Right cardiac atrium (tissue), 5 donors: ENCODE data around the gene IGSF3. TPM values are rescaled to one million over a fixed set of nuclear protein-coding genes. Genes with fewer than 3 reads are reported as not detected.

Experiments
- ATAC-seq, 2 donors: fragments of 200-7000 bp; cut with Tn5 transposase; one replicate each; pipeline versions ENCODE4 v1.8.0 to v1.9.1; 2020; ENCODE audit warnings: moderate library complexity in 2 of 2, mild to moderate bottlenecking in 1 of 2
- DNase-seq, 3 donors: peaks; one replicate each; pipeline ENCODE4 v3.0.0-alpha.2; 2020
- H3K27ac ChIP-seq: one replicate; pipeline ENCODE4 v1.5.1; 2013; ENCODE audit warnings: mild to moderate bottlenecking, low read length, control low read depth, moderate library complexity
- H3K27me3 ChIP-seq: one replicate; pipeline ENCODE4 v1.6.1; 2013; ENCODE audit not compliant: control insufficient read depth, insufficient read depth
- H3K4me1 ChIP-seq: one replicate; pipeline ENCODE4 v1.6.1; 2013; ENCODE audit warnings: low read length; ENCODE audit not compliant: control insufficient read depth, insufficient read depth
- H3K4me3 ChIP-seq: one replicate; pipeline ENCODE4 v1.5.1; 2013; ENCODE audit warnings: low read length, control low read depth
- H3K9me3 ChIP-seq: one replicate; pipeline ENCODE4 v1.6.1; 2013; ENCODE audit warnings: low read length; ENCODE audit not compliant: control insufficient read depth
- WGBS: extraction: QIAGEN DNeasy Blood & Tissue Kit; methylation state at CpG from one replicate; pipeline ENCODE4 v1.1.7; 2013; 5-methylcytosine and 5-hydroxymethylcytosine counted together
- intact Hi-C, 4 donors: fragments of 100-400 bp; cut with DNase I; formaldehyde crosslinking; loops; one replicate each; pipeline versions ENCODE4 v1.11.0 to v1.14.0; 2022 to 2023
- polyA plus RNA-seq: library from polyadenylated mRNA; stranded (reverse); fragments of 200-250 nt; gene quantifications from one replicate; pipeline ENCODE4 v1.2.3, GENCODE V29; 2013
- total RNA-seq, 4 donors: library from RNA; stranded (reverse); fragmentation: NEBNext Ultra II Directional; extraction: Animal tissue kit (Norgen Biotek cat#: 25700); gene quantifications; one replicate each; pipeline ENCODE4 v1.2.1, GENCODE V29; 2021
- donor health status: healthy with polysubstance abuse.
- donor health status: DM: no; HTN: yes; CAD: no.
- donor health status: DM: no; HTN: no; CAD: no.
- donor health status: DM: no; HTN: yes; CAD: no; lungs with severe emphysema.
- donor health status: DM: yes; HTN: yes; CAD: no.

Gene IGSF3
- total and polyA plus RNA-seq, 5 donors, result 5.0 to 15.5 (median 13.0) TPM

- intact Hi-C loops, result loop anchor here in 2 of 4 donors (10.0 kb wide), 1 partner anchor 100 kb away; the partner anchor contains the start of gene CD58 (in 2 of the 2)
- H3K9me3 ChIP-seq, result no peaks in the 10 kb centered on the region
- ATAC-seq (no peak), DNase-seq (no peak)
- no peaks in the 10 kb centered on the region for H3K4me1 ChIP-seq
- no peak overlapping the region for H3K4me3 ChIP-seq
- 65% methylated on average over 2 of the region's 2 CpGs for whole genome bisulfite sequencing
- H3K27ac ChIP-seq, result no peak overlapping the region
- H3K27me3 ChIP-seq, result no peaks in the 10 kb centered on the region
Measured at GRCh38 chr1:116674751-116675150, 7.2 kb upstream of the IGSF3 start.

DNA sequence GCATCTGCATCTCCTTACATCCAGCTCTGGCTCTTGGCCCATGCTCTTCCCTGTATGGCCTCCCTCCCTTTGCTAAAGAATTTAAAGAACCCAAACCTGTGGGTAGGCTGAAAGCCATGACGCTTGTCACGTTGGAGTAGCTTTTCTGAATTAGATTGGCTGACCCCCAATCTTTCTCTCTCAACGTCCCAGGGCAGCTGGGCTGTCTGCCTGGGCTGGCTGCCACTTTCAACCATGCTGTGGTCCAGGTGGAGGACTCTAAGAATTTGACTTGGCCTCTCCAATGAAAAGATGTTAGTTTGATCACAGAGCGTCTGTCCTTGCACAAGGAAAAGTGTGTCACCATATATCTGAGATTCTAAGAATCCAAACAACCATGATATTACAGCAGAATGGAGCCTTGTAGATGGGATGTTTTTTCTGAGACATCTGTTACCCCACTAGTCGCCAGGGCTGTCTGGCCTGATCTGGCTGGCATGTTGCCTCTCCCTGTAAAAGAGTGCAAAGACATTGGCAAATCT, 6.5 kb upstream of the IGSF3 start:
- 41% methylated on average over 5 of the region's 5 CpGs for WGBS
- Histone ChIP-seq H3K4me1 (no peaks in the 10 kb centered on the region), H3K9me3 (no peaks in the 10 kb centered on the region), H3K27ac (no peak overlapping the region), H3K27me3 (no peaks in the 10 kb centered on the region), H3K4me3 (no peak overlapping the region)
- ATAC-seq, result no peak
- intact Hi-C loops, result loop anchor here in 2 of 4 donors (10.0 kb wide), 1 partner anchor 99 kb away; the partner anchor contains the start of gene CD58 (in 2 of the 2)
- DNase-seq, result peak in 1 of 3 donors; percentile 48

DNA sequence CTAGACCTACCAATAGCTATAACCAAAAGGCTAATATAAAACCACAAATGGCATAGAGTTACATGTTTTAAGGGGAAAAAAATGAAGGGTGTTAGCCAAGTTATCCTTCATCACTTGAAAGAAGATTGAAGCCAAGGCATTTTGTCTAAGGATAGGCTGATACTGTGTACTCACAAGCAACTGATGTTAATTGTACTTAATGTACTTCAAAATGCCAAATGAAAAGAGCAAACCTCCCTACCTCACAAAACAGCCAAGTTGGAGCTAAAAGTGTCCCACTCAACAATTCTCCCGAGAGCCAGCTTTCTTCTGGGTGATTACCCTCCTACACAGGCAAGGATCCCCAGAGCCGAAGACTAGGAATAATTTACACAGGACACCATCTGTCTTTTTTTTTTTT, 4.4 kb upstream of the IGSF3 start:
- Histone ChIP-seq H3K4me3 (no peak overlapping the region), H3K27me3 (no peaks in the 10 kb centered on the region), H3K9me3 (no peaks in the 10 kb centered on the region), H3K27ac (no peak overlapping the region), H3K4me1 (no peaks in the 10 kb centered on the region)
- 50% methylated on average over 2 of the region's 2 CpGs for WGBS
- intact Hi-C loops, result loop anchor here in 2 of 4 donors (10.0 kb wide), 1 partner anchor 97 kb away; the partner anchor contains the start of gene CD58 (in 2 of the 2)
- DNase-seq (no peak), ATAC-seq (peak; percentile 47 to 59)

DNA sequence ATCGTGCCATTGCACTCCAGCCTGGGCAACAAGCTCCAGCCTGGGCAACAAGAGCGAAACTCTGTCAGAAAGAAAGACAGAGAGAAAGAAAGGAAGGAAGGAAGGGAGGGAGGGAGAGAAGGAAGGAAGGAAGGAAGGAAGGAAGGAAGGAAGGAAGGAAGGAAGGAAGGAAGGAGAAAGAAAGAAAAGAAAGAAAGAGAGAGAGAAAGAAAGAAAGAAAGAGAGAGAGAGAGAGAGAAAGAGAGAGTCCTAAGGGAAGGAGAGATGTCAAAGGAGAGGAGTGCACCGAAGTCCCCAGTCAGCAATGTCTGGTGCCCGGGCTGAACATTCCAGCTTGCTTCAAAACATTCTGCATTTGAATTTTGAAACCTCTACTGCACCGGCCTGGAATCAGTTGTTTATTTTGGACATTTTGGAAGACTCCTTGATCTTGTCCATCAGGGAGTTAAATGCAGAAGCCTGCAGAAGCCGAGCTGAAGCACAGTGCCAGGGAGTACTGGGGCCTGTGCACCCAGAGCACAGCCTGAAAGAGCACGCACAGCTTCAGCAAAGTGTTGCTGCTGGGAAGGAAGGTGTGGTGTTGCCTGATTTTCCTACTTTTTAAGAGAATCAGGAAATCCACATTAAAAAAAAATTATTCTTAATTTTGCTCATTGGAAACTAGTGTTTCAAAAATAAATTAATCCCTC, 3.7 kb upstream of the IGSF3 start:
- Histone ChIP-seq H3K4me1 (no peaks in the 10 kb centered on the region), H3K4me3 (no peak overlapping the region), H3K27me3 (no peaks in the 10 kb centered on the region), H3K9me3 (no peaks in the 10 kb centered on the region), H3K27ac (no peak overlapping the region)
- DNase-seq (peak in 1 of 3 donors; percentile 47), ATAC-seq (no peak)
- intact Hi-C loops, result loop anchor here in 2 of 4 donors (10.0 kb wide), 1 partner anchor 96 kb away; the partner anchor contains the start of gene CD58 (in 2 of the 2)
- 60% methylated on average over 7 of the region's 7 CpGs for WGBS

- Histone ChIP-seq H3K27ac (no peak overlapping the region), H3K4me3 (peak overlapping the region; percentile 98), H3K27me3 (no peaks in the 10 kb centered on the region), H3K4me1 (no peaks in the 10 kb centered on the region), H3K9me3 (no peaks in the 10 kb centered on the region)
- DNase-seq (no peak), ATAC-seq (no peak)
- 88% methylated on average over 7 of the region's 7 CpGs for WGBS
- intact Hi-C loops, result loop anchor here in 2 of 4 donors (5.0 to 10.0 kb wide), 2 partner anchors 91 to 93 kb away; partner anchors contain the start of gene CD58 (in 1 of the 2)
Measured at GRCh38 chr1:116668277-116668676, 744 bp upstream of the IGSF3 start.

DNA sequence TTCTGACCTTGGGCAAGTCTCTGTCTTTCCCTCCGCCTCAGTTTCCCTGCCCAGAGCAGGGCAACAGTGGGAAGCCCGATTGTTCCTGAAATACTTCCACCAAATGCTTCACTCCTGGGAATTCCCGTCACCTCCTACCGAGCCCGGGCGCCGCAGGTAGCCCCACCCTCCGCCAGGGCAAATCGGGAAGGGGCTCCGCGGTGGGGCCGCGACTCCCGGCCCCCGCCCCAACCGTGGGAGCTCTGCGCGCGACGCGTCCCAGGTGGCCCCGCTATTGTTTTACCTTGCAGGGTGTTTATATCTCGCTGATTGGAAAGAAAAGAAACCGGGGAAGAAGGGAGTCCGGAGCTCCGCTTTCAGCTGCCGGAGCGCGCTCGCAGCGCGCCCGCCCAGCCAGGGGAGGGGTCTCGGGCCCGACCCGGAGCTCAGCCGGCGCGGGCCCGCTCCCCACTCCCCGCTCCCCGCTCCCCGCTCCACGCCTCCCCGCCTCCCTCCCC, 407 bp downstream of the IGSF3 start:
- ATAC-seq (no peak), DNase-seq (peak in 1 of 3 donors; percentile 29)
- no peaks in the 10 kb centered on the region for H3K27me3 ChIP-seq
- whole genome bisulfite sequencing, result under 1% methylated on average over 45 of the region's 45 CpGs
- H3K9me3 ChIP-seq, result no peaks in the 10 kb centered on the region
- H3K4me3 ChIP-seq, result peak overlapping the region; percentile 98
- intact Hi-C loops, result loop anchor here in 2 of 4 donors (5.0 to 10.0 kb wide), 2 partner anchors 90 to 92 kb away; partner anchors contain the start of gene CD58 (in 1 of the 2)
- no peaks in the 10 kb centered on the region for H3K4me1 ChIP-seq
- H3K27ac ChIP-seq, result no peak overlapping the region

- ATAC-seq (peak in 1 of 2 donors; percentile 9), DNase-seq (no peak)
- Histone ChIP-seq H3K27ac (no peak overlapping the region), H3K4me1 (no peaks in the 10 kb centered on the region), H3K9me3 (no peaks in the 10 kb centered on the region), H3K4me3 (peak overlapping the region; percentile 98), H3K27me3 (no peaks in the 10 kb centered on the region)
- 5% methylated on average over 28 of the region's 28 CpGs for WGBS
- intact Hi-C loops, result loop anchor here in 2 of 4 donors (5.0 to 10.0 kb wide), 2 partner anchors 89 to 92 kb away; partner anchors contain the start of gene CD58 (in 1 of the 2)
Measured at GRCh38 chr1:116666187-116667077, 1.1 kb downstream of the IGSF3 start.

- DNase-seq, result no peak
Measured at GRCh38 chr1:116664978-116665371, 2.6 kb downstream of the IGSF3 start.

DNA sequence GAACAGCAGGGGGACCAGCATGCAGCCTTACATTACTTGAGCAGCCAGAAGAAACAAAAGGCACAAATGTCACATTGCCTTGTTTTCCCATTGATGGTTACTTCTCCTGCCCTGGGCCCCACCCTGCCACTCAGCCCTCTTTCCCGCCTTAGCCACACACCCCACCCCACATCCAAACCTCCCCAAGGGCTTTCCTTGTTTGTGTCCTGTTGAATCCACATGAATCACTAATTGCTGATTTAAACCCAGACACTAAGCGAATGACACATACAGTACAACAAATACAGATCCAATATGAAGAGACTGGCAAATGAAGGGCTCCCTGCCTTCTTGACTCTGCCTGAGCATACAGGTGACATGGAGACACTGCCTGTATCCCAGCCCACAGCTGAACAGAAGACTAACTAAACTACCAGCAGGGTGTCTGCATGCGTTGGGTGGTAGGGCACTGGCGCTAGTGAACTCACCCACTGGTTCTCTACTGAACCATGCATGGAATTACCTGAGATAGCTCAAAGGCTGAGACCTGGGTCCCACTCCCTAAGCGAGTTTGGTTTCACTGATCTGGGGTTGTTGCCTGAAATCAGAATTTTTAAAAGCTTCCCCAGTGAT, 3.1 kb downstream of the IGSF3 start:
- Histone ChIP-seq H3K9me3 (no peaks in the 10 kb centered on the region), H3K4me1 (no peaks in the 10 kb centered on the region), H3K4me3 (no peak overlapping the region), H3K27me3 (no peaks in the 10 kb centered on the region), H3K27ac (no peak overlapping the region)
- intact Hi-C loops, result loop anchor here in 1 of 4 donors (10.0 kb wide), 1 partner anchor 90 kb away; the partner anchor contains the start of gene CD58
- 85% methylated on average over 5 of the region's 5 CpGs for WGBS
- DNase-seq (no peak), ATAC-seq (no peak)

More at GRCh38 chr1:116664978-116665371, 2.6 kb downstream of the IGSF3 start:
- no peak overlapping the region for H3K27ac ChIP-seq
- no peaks in the 10 kb centered on the region for H3K27me3 ChIP-seq
- intact Hi-C loops, result loop anchor here in 2 of 4 donors (5.0 to 10.0 kb wide), 2 partner anchors 88 to 90 kb away; partner anchors contain the start of gene CD58 (in 1 of the 2)
- H3K4me1 ChIP-seq, result no peaks in the 10 kb centered on the region
- H3K4me3 ChIP-seq, result no peak overlapping the region
- 94% methylated on average over 4 of the region's 4 CpGs for WGBS
- ATAC-seq, result no peak
- H3K9me3 ChIP-seq, result no peaks in the 10 kb centered on the region

- H3K27ac ChIP-seq, result no peak overlapping the region
- intact Hi-C loops, result loop anchor here in 1 of 4 donors (10.0 kb wide), 1 partner anchor 89 kb away; the partner anchor contains the start of gene CD58
- H3K9me3 ChIP-seq, result no peaks in the 10 kb centered on the region
- no peak for ATAC-seq
- no peaks in the 10 kb centered on the region for H3K27me3 ChIP-seq
- H3K4me1 ChIP-seq, result no peaks in the 10 kb centered on the region
- H3K4me3 ChIP-seq, result no peak overlapping the region
- DNase-seq, result no peak
- WGBS, result 82% methylated on average over 2 of the region's 2 CpGs
Measured at GRCh38 chr1:116663821-116664220, 3.7 kb downstream of the IGSF3 start.
